Gastrocnemius medialis (tissue), 4 donors: ENCODE measurements around the gene RIMS4.

ENCODE experiments used
- CTCF ChIP-seq, 5 experiments: fragments of 450-650 bp in 3 of 5; fragments of 200-600 bp in 2 of 5; sonication (generic) in 2 of 5; IDR thresholded peaks in 4 of 5; conservative IDR thresholded peaks in 1 of 5; 1 replicate in 4 of 5; 2 replicates in 1 of 5; pipeline ENCODE4 v1.5.1; 2016 to 2019; ENCODE audit warnings: antibody characterized with exemption in 5 of 5, mild to moderate bottlenecking in 3 of 5, moderate library complexity in 3 of 5
- POLR2A ChIP-seq, 2 donors: fragments of 450-650 bp; IDR thresholded peaks; one replicate each; pipeline ENCODE4 v1.6.1; 2017; ENCODE audit warnings: antibody characterized with exemption in 2 of 2, mild to moderate bottlenecking in 2 of 2, moderate library complexity in 2 of 2

GRCh38 chr20:44850272-44850671 is 39.9 kb upstream of the RIMS4 start:
- no peak for TF ChIP-seq CTCF (IDR thresholded peaks at IDR 0.05 in 4 of 5, conservative IDR thresholded peaks at IDR 0.05 in 1 of 5)
- TF ChIP-seq POLR2A (IDR thresholded peaks at IDR 0.05), result no peak
